Endothelial cell of umbilical vein (primary cell): ENCODE results near the gene CYP19A1. TPM values are rescaled to one million over a fixed set of nuclear protein-coding genes. Genes with fewer than 3 reads are reported as not detected.

ENCODE experiments used
- BruUV-seq: library from RNA; stranded (reverse); fragments of 400-500 nt; replicated peaks from 2 replicates; lab custom pipeline; 2021; lab: Mats Ljungman, UMichigan
- CTCF ChIA-PET: fragments of 300-600, 350-600 bp; sonication (Branson Sonifier 250); formaldehyde crosslinking; loops from one replicate; lab custom pipeline; 2021; ENCODE audit warnings: antibody characterized with exemption, inconsistent platforms; lab: Charles Lee
- POLR2A ChIA-PET: fragments of 300-600, 350-600 bp; sonication (Branson Sonifier 250); formaldehyde crosslinking; loops from one replicate; lab custom pipeline; 2021; ENCODE audit warnings: antibody characterized with exemption, inconsistent platforms; lab: Charles Lee
- DNase-seq: peaks from one replicate; pipeline ENCODE4 v3.0.0-alpha.2; 2011; ENCODE audit warnings: low read depth, low spot score
- FAIRE-seq: peaks from 2 replicates; lab custom pipeline; 2011; peaks lifted over from hg19 to GRCh38; lab: Jason Lieb, UNC
- H2AFZ ChIP-seq: 2 replicates; pipeline ENCODE4 v1.6.0; 2012; ENCODE audit warnings: low read depth, low read length, control low read depth, inconsistent platforms
- H3K27ac ChIP-seq: 2 replicates; pipeline ENCODE4 v1.5.1; 2011; ENCODE audit warnings: low read depth, mild to moderate bottlenecking, control low read depth, low read length, moderate library complexity; ENCODE audit not compliant: insufficient read depth
- H3K27me3 ChIP-seq, 2 experiments: 2 replicates each; pipeline versions ENCODE4 v1.6.0 to v1.6.1; 2011; ENCODE audit warnings: low read length in 2 of 2, mixed read lengths in 1 of 2; ENCODE audit not compliant: control insufficient read depth in 2 of 2, insufficient read depth in 2 of 2
- H3K36me3 ChIP-seq, 2 experiments: 2 replicates in 1 of 2; 3 replicates in 1 of 2; pipeline ENCODE4 v1.5.1; 2011; ENCODE audit warnings: low read length in 2 of 2, mild to moderate bottlenecking in 1 of 2, moderate library complexity in 1 of 2; ENCODE audit not compliant: control insufficient read depth in 2 of 2, insufficient read depth in 2 of 2; ENCODE audit errors: extremely low read depth in 1 of 2
- H3K4me1 ChIP-seq: 3 replicates; pipeline ENCODE4 v1.5.1; 2011; ENCODE audit warnings: mild to moderate bottlenecking, low read length; ENCODE audit not compliant: control insufficient read depth, insufficient read depth; ENCODE audit errors: extremely low read depth
- H3K4me2 ChIP-seq: 2 replicates; pipeline ENCODE4 v1.6.1; 2011; ENCODE audit warnings: low read length, control low read depth, mixed read lengths; ENCODE audit not compliant: insufficient read depth
- H3K4me3 ChIP-seq, 3 experiments: fragments of 200-600 bp in 1 of 3; sonication (generic), shearing (Covaris generic) in 1 of 3; replicated peaks in 1 of 3; 2 replicates each; pipeline ENCODE4 v1.5.1; 2011 to 2016; ENCODE audit warnings: control low read depth in 3 of 3, low read length in 3 of 3, mild to moderate bottlenecking in 2 of 3, inconsistent platforms in 1 of 3, low read depth in 1 of 3, moderate library complexity in 1 of 3; ENCODE audit not compliant: insufficient read depth in 1 of 3
- H3K79me2 ChIP-seq: 2 replicates; pipeline ENCODE4 v1.6.0; 2012; ENCODE audit warnings: low read length, inconsistent platforms; ENCODE audit not compliant: control insufficient read depth, insufficient read depth
- H3K9ac ChIP-seq: replicated peaks from 2 replicates; pipeline ENCODE3; 2011; ENCODE audit warnings: low read length, control low read depth; ENCODE audit not compliant: insufficient read depth; ENCODE audit errors: extremely low read depth
- H3K9me1 ChIP-seq: replicated peaks from 3 replicates; pipeline ENCODE4 v1.6.0; 2011; ENCODE audit warnings: mild to moderate bottlenecking, low read length; ENCODE audit not compliant: control insufficient read depth, insufficient read depth; ENCODE audit errors: extremely low read depth
- H3K9me3 ChIP-seq: replicated peaks from 2 replicates; pipeline ENCODE4 v1.5.1; 2012; ENCODE audit warnings: low read length, inconsistent platforms; ENCODE audit not compliant: control insufficient read depth, insufficient read depth
- H4K20me1 ChIP-seq: replicated peaks from 2 replicates; pipeline ENCODE3; 2011; ENCODE audit warnings: mild to moderate bottlenecking, low read length; ENCODE audit not compliant: control insufficient read depth, insufficient read depth; ENCODE audit errors: extremely low read depth
- EZH2 ChIP-seq: IDR thresholded peaks from 2 replicates; pipeline ENCODE4 v1.6.1; 2012; ENCODE audit warnings: borderline replicate concordance, low read depth, mild to moderate bottlenecking, moderate library complexity, low read length, inconsistent platforms; ENCODE audit not compliant: severe bottlenecking
- FOS ChIP-seq: IDR thresholded peaks from 2 replicates; pipeline ENCODE4 v1.6.1; 2011; ENCODE audit warnings: mild to moderate bottlenecking, low read length, moderate library complexity, borderline replicate concordance; ENCODE audit not compliant: insufficient read depth
- GATA2 ChIP-seq: IDR thresholded peaks from 2 replicates; pipeline ENCODE4 v1.7.0; 2011; ENCODE audit warnings: low read depth, mild to moderate bottlenecking, moderate library complexity, mixed read lengths, low read length; ENCODE audit not compliant: insufficient read length, insufficient read depth
- JUN ChIP-seq: IDR thresholded peaks from 2 replicates; pipeline ENCODE4 v1.6.1; 2011; ENCODE audit warnings: borderline replicate concordance, low read depth; ENCODE audit not compliant: insufficient read length, insufficient read depth
- MAX ChIP-seq: IDR thresholded peaks from 2 replicates; pipeline ENCODE4 v1.6.1; 2011; ENCODE audit not compliant: insufficient read depth, insufficient read length
- MYC ChIP-seq: IDR thresholded peaks from one replicate; pipeline ENCODE4 v1.6.1; 2011; ENCODE audit warnings: mild to moderate bottlenecking, low read depth, low read length
- POLR2A ChIP-seq: IDR thresholded peaks from 2 replicates; pipeline ENCODE4 v1.6.1; 2012; ENCODE audit warnings: low read depth, mild to moderate bottlenecking, control low read depth, low read length
- POLR2AphosphoS5 ChIP-seq: IDR thresholded peaks from 2 replicates; pipeline ENCODE4 v1.6.1; 2012; ENCODE audit warnings: low read depth, mild to moderate bottlenecking, control low read depth, low read length, moderate library complexity; ENCODE audit not compliant: insufficient read depth
- dilution Hi-C: fragments of 300-500 bp; cut with MboI; formaldehyde crosslinking; loops from one replicate; pipeline ENCODE4 v1.15.0; 2019; ENCODE audit warnings: low sequenced_read_pairs; ENCODE audit not compliant: extremely low pct_ligation_motif_present
- intact Hi-C: fragments of 100-400 bp; cut with micrococcal nuclease; formaldehyde crosslinking; loops from one replicate; pipeline ENCODE4 v1.10.0; 2022
- polyA plus RNA-seq, 4 experiments: library from polyadenylated mRNA; depleted of rRNA in 3 of 4; stranded (reverse) in 3 of 4; unstranded in 1 of 4; fragments of >200 nt; gene quantifications; 2 replicates each; pipeline versions ENCODE4 v1.2.1 to v1.2.3, GENCODE V29; 2011 to 2012; ENCODE audit warnings: missing spikeins in 1 of 4
- total RNA-seq: library from RNA; stranded (reverse); gene quantifications from 2 replicates; pipeline ENCODE4 v1.2.3, GENCODE V29; 2021
- TF ChIP-seq, protein P1 (sequence below), 2 donors: IDR thresholded peaks; 1 replicate in 1 of 2; 2 replicates in 1 of 2; pipeline ENCODE4 v1.5.1; 2011; ENCODE audit warnings: low read length in 2 of 2, mild to moderate bottlenecking in 2 of 2, moderate library complexity in 2 of 2, control low read depth in 1 of 2, inconsistent platforms in 1 of 2, low read depth in 1 of 2; ENCODE audit not compliant: insufficient read depth in 1 of 2; ENCODE audit errors: extremely low read depth in 1 of 2

CYP19A1 gene
- total and polyA plus RNA-seq, 2 donors (not counting 3 experiments of a cell fraction or from before 2014, with no cell fraction given), result not detected

- H3K27me3 ChIP-seq, result peaks cover 79 to 96% of the 10 kb centered on the region in 2 experiments
- no peaks in the 10 kb centered on the region for H3K79me2 ChIP-seq
- no peaks in the 10 kb centered on the region for H3K36me3 ChIP-seq
- dilution Hi-C loops (no loop called here), intact Hi-C loops (no loop called here)
- BruUV-seq, result no TSS peak
- no peaks in the 10 kb centered on the region for H3K9me1 ChIP-seq
- H2AFZ ChIP-seq, result no peak overlapping the region
- POLR2A ChIA-PET, result no interaction called here
- FAIRE-seq (no peak), DNase-seq (no peak)
- no peak overlapping the region for H3K4me3 ChIP-seq
- no peaks in the 10 kb centered on the region for H4K20me1 ChIP-seq
- no peaks in the 10 kb centered on the region for H3K4me1 ChIP-seq
- no peak overlapping the region for H3K27ac ChIP-seq
- no peaks in the 10 kb centered on the region for H3K9me3 ChIP-seq
- TF ChIP-seq EZH2, result no peak
- TF ChIP-seq JUN, result no peak
- no peak for TF ChIP-seq MYC
- TF ChIP-seq GATA2, result no peak
- no peak for TF ChIP-seq POLR2AphosphoS5
- no peak for TF ChIP-seq POLR2A
- TF ChIP-seq FOS, result no peak
- TF ChIP-seq MAX, result no peak
- TF ChIP-seq, protein P1, sequence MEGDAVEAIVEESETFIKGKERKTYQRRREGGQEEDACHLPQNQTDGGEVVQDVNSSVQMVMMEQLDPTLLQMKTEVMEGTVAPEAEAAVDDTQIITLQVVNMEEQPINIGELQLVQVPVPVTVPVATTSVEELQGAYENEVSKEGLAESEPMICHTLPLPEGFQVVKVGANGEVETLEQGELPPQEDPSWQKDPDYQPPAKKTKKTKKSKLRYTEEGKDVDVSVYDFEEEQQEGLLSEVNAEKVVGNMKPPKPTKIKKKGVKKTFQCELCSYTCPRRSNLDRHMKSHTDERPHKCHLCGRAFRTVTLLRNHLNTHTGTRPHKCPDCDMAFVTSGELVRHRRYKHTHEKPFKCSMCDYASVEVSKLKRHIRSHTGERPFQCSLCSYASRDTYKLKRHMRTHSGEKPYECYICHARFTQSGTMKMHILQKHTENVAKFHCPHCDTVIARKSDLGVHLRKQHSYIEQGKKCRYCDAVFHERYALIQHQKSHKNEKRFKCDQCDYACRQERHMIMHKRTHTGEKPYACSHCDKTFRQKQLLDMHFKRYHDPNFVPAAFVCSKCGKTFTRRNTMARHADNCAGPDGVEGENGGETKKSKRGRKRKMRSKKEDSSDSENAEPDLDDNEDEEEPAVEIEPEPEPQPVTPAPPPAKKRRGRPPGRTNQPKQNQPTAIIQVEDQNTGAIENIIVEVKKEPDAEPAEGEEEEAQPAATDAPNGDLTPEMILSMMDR (IDR thresholded peaks at IDR 0.05; ENCODE audit: extremely low read depth in 1 of 2, insufficient read depth in 1 of 2, low read depth in 1 of 2, low read length in 2 of 2), result no peak
- CTCF ChIA-PET, result interaction anchor here (1.6 kb wide), 1 partner anchor 9 kb away, joined by 3 read pairs; no protein-coding TSS in a partner anchor
- H3K4me2 ChIP-seq, result no peak overlapping the region
- no peak overlapping the region for H3K9ac ChIP-seq
These were observed 5.1 kb upstream of the CYP19A1 start for GRCh38 chr15:51343466-51343865.
